ENCODE data around the gene PLK5.

Gene PLK5

DNA sequence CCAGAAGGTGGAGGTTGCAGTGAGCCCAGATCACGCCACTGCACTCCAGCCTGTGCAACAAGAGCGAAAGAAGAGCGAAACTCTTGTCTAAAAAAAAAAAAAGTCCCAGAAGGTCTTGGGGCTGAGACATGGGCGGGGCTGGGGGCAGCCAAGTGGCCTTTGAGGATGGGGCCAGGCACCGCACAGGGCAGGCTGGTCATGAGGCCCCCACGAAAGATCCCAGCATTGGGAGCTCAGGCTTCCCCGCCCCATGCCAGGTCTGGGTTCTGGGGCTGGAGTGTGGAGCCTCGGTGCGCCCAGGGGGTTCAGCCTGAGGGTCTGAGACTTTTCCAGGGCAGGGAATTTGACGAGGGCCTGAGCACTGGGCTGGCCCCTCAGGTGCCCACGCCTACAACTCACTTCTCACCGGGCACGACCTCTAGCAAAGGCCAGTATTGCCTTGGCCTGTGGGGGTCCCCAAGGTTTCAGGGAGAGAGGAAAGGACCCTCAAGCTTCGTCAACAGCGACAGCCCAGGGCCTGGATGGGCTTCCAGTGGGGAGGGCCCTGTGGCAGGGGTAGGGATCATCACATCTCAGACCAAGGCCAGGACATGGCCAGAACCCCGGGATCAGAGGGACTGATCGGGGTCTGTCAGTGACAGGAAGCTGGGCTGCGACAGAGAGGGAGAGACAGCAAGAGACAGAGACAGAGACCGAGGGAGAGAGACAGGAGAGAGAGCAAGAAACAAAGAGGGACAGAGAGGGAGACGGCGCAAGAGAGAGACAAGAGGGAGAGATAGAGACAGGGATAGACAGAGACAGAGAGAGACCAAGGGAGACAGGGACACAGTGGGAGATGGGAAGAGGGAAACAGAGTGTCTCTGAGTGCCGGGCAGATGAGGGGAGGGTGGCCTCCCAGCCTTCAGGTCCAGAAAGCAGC is 51.7 kb downstream of the PLK5 start:
- ATAC-seq (ENCODE audit: low read depth): no peak
- no peak for DNase-seq (ENCODE audit: low spot score in 2 of 2)
- Mint-ChIP-seq H3K4me1 (peaks cover 6% of the 10 kb centered on the region), H3K36me3 (peaks cover 10% of the 10 kb centered on the region), H3K4me3 (no peak overlapping the region), H3K27ac (no peak overlapping the region), H3K9me3 (no peaks in the 10 kb centered on the region), H3K27me3 (no peaks in the 10 kb centered on the region)

DNA sequence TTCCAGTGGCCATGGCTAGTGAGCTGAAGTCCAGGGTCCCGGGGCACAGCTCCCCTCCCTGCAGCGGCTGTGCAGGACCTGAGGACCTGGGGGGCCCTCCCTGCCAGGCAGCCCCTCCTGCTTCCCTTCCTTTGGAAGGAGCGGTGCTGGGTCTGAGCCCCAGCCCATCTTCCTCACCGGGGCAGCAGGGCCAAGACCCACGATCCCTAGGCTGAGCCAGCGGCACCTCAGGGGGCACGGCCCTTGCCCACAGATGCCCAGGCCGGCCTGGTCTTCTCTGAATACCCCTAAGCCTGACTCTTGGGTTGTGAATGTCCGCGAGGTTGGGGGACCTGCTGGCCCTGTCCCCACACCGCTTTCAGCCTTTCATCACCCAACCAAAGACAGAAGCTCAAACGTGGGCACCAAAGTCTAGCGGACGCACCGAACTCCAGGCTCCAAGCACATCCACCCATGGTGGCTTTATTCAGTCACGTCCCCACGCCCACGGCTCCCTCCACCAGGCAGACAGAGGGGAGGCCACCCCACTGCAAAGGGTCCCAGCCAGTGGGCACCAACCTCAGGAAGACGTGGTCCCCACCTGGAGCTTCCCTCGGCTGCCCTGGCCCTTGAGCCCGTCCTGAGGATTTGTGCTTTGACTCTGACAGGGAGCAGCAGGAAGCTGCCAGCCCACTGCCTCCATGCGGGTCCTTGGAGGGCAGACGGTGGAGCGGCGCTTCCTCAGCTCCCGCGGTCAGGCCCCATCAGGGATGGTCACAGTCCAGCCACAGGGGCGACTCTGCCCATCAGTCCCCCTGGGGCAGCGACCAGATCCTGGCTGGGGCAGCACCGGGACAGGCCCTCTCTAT is 52.6 kb downstream of the PLK5 start:
- Mint-ChIP-seq H3K36me3 (peaks cover 10% of the 10 kb centered on the region), H3K4me1 (peaks cover 6% of the 10 kb centered on the region), H3K9me3 (no peaks in the 10 kb centered on the region), H3K27ac (no peak overlapping the region), H3K4me3 (no peak overlapping the region), H3K27me3 (no peaks in the 10 kb centered on the region)
- DNase-seq (ENCODE audit: low spot score in 2 of 2) (no peak), ATAC-seq (ENCODE audit: low read depth) (no peak)

DNA sequence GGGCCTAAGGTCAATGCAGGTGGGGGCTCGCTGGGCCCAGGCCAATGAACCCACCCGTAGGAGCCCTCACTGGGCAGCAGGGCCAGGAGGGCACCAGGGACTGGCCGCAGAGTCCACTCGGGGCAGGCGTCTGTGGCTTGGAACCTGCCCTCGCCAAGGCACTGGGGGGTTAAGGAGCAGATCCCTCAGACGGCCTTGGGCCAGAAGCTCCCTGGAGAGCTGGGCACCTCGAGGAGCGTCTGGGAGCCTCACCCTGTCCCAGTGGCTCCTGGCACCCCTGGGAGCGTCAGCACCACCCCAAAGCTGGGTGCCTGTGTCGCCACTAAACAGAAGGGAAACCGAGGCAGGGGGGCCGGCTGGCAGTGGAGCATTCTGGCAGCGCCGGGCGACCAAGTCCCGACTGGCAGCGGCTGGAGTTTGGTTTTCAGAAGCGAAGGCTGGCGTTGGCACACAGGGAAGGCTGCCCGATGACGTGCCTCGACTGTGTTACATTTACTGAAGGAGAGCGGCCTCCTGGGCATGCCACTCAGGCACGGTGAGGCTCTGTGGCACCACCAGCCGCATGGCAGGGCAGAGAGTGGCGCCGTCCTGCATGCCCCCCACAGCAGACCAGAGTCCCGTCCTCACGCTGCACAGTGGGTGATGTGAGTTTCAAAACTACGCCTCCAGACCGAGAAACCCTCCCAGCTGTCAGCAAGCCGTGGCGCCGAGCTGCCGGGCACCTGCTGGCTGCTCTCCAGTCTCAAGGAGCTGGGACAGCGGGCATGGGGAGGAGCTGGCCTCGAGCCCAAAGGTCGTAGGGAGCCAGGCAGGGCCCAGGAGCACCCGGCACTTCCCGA is 53.4 kb downstream of the PLK5 start:
- ATAC-seq (ENCODE audit: low read depth) (no peak), DNase-seq (ENCODE audit: low spot score in 2 of 2) (no peak)
- H3K36me3 Mint-ChIP-seq: peaks cover 10% of the 10 kb centered on the region
- no peaks in the 10 kb centered on the region for H3K9me3 Mint-ChIP-seq
- H3K27ac Mint-ChIP-seq: no peak overlapping the region
- no peaks in the 10 kb centered on the region for H3K27me3 Mint-ChIP-seq
- no peak overlapping the region for H3K4me3 Mint-ChIP-seq
- peaks cover 6% of the 10 kb centered on the region for H3K4me1 Mint-ChIP-seq

DNA sequence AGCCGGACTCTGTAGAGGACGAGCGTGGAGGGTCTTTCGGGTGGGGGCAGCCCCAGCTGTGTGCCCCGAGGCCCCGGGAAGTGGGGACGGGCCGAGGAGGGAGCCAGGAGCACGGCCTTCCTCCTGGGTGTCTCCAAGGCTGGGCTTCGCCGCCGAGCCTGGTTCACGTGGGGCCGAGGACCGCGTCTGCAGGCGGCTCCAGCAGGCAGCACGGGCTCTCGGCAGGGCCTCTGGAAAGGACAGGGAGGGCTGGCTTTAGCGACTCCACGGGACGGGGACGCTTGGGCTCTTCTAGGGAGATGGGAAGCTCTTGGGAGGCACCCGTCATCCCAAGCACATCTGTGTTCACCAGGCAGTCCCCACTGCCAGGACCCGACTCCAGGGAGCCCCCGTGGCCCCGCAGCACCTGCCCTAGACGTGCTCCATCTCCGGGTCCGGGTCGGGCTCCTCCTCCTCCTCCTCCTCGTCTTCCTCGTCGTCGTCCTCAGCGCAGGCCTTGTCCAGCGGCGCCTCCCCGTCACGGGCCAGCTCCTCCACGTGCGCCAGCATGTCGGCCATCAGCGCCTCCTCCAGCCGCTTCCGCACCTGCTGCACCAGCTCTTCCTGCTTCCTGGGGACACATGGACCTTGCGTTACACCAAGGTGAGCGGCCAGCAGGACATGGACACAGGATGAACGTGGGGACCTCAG is 54.2 kb downstream of the PLK5 start:
- H3K27me3 Mint-ChIP-seq: no peaks in the 10 kb centered on the region
- no peak for DNase-seq (ENCODE audit: low spot score in 2 of 2)
- H3K9me3 Mint-ChIP-seq: no peaks in the 10 kb centered on the region
- H3K4me3 Mint-ChIP-seq: no peak overlapping the region
- peaks cover 6% of the 10 kb centered on the region for H3K4me1 Mint-ChIP-seq
- H3K27ac Mint-ChIP-seq: no peak overlapping the region
- no peak for ATAC-seq (ENCODE audit: low read depth)
- peaks cover 10% of the 10 kb centered on the region for H3K36me3 Mint-ChIP-seq

DNA sequence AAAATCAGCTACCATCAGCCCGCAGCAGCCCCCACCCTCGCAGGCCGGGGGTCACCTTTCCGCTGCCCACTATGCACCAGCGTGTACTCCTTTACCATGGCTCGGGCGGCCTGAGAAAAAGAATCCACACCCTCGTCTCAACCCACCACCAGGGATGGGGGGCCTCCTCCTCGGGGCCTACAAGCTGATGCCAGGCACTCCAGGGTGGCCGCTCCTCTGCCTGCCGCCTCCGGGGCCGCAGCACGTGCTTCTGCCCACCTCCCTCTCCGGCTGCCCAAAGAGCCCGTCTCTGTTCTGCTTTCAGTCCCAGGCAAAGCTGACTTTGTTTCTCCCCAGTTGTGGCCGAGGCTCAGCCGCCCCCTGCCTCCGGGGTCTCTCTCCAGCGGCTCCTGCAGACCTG is 55.3 kb downstream of the PLK5 start:
- Mint-ChIP-seq H3K27ac (no peak overlapping the region), H3K4me1 (peaks cover 3% of the 10 kb centered on the region), H3K36me3 (peaks cover 10% of the 10 kb centered on the region), H3K4me3 (no peak overlapping the region), H3K9me3 (no peaks in the 10 kb centered on the region), H3K27me3 (no peaks in the 10 kb centered on the region)
- ATAC-seq (ENCODE audit: low read depth): no peak
- no peak for DNase-seq (ENCODE audit: low spot score in 2 of 2)

DNA sequence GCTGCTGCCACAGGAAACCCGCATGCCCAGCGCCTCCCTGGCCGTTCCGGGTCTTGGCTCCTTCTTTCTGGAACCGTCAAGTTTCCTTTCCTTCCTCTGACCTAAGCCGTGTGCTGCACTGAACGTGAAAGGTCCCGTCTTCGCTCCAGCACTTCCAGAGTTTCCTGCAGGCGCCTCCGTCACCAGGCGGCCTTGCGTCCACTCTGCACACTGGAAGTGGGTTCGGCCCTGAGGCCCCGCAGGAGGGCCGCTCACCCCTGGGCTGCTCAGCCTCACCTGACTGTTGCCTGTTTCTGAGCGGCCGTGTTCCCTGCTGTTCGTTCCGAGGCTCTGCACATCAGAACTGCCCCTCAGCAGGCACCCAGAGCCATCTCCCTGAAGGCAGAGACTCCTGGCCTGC is 56.5 kb downstream of the PLK5 start:
- Mint-ChIP-seq H3K4me1 (peaks cover 5% of the 10 kb centered on the region), H3K4me3 (no peak overlapping the region), H3K27me3 (no peaks in the 10 kb centered on the region), H3K36me3 (peaks cover 13% of the 10 kb centered on the region), H3K27ac (no peak overlapping the region), H3K9me3 (no peaks in the 10 kb centered on the region)
- no peak for ATAC-seq (ENCODE audit: low read depth)
- no peak for DNase-seq (ENCODE audit: low spot score in 2 of 2)

DNA sequence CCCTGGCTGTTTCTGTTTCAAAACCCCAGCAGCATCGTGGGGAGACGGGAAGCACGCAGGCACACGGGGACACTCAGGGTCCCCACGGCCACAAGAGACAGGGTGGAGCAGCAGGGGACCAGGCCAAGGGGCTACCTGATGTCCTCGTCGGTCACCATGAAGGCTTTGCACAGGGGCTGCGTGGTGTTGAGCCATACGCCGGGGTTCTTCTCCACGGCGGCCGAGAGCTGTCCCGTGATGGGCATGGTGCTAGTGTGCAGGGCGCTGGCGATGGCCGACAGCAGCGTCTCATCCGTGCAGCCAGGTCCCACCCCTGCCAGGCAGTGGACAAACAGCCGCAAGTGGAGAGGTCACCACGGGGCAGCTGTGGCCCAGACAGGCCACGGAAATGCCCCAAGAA is 57.1 kb downstream of the PLK5 start:
- Mint-ChIP-seq H3K27ac (no peak overlapping the region), H3K4me3 (no peak overlapping the region), H3K36me3 (peaks cover 11% of the 10 kb centered on the region), H3K4me1 (peaks cover 4% of the 10 kb centered on the region), H3K27me3 (no peaks in the 10 kb centered on the region), H3K9me3 (no peaks in the 10 kb centered on the region)
- no peak for ATAC-seq (ENCODE audit: low read depth)
- DNase-seq (ENCODE audit: low spot score in 2 of 2): no peak

DNA sequence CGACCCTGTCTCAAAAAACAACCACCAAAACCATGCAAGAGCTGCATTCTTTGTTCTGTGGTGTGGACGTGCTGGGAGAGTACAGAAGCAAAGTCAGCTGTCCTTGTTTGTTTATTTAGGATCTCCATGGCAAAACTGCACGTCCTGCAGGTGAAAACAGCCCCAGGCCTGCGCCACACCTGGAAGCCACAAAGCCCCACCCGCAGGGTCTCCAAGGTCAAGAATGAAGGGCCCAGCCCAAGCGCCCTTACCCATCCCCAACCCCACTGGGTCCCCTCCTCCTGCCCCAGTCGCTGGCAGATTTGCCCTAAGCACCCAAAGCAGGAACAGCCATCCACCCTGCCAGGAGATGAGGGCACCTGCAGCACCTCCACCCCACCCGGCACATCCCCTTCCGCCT is 58.3 kb downstream of the PLK5 start:
- Mint-ChIP-seq H3K4me1 (peaks cover 6% of the 10 kb centered on the region), H3K36me3 (peaks cover 10% of the 10 kb centered on the region), H3K4me3 (no peak overlapping the region), H3K9me3 (no peaks in the 10 kb centered on the region), H3K27me3 (no peaks in the 10 kb centered on the region), H3K27ac (no peak overlapping the region)
- no peak for ATAC-seq (ENCODE audit: low read depth)
- DNase-seq (ENCODE audit: low spot score in 2 of 2): no peak

DNA sequence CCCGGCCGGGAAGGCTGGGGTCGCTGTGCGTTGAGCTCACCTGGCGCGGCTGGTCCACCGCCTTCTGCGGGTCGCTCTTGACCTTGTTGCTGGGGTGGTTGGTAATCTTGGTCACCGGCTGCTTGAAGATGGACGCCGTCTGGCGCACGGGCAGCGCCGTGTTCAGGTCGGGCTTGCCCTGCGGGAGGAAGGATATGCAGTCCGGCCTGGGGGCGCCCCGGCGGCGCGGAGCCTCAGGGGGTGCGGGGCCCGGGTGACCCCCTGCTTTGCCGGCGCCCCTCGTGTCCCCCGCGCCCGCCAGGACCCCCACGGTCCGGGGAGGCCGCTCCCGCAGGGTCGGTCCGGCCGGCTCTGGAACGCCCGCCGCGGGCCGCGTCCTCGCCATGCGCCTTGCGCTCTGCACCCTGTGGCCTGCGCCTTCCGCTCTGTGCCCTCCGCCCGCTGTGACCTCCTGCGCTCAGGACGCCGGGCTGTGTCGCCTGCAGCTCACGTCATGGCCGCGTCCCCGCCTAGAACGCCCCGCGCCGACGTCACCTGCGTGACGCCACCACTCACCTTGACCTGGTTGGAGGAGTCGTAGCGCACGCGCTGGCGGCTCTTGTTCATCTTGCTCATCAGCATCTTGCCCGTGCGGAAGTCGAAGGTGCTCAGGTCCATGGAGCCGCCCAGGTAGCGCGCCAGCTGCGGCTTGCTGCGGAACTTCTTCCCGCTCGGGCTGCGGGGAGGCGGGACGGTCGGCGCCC is 60.8 kb downstream of the PLK5 start:
- peaks cover 8% of the 10 kb centered on the region for H3K36me3 Mint-ChIP-seq
- no peaks in the 10 kb centered on the region for H3K9me3 Mint-ChIP-seq
- peaks cover 7% of the 10 kb centered on the region for H3K4me1 Mint-ChIP-seq
- no peaks in the 10 kb centered on the region for H3K27me3 Mint-ChIP-seq
- ATAC-seq (ENCODE audit: low read depth) (no peak), DNase-seq (ENCODE audit: low spot score in 2 of 2) (no peak)
- no peak overlapping the region for H3K27ac Mint-ChIP-seq
- H3K4me3 Mint-ChIP-seq: no peak overlapping the region

DNA sequence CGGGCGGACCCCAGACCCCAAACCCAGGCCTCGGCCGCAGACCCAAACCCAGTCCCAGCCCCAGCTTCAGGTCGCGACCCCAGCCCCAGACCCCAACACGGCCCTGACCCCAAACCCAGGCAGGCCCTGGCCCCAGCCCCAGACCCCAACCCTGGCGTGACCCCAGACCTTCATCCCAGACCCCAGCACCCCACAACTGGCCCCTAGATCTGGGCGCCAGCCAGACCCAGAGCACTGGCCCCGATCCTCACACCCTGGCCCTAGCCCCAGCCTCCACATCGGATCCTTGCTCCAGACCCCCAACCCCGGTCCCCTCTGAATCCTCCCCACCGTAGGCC is 61.3 kb downstream of the PLK5 start:
- H3K9me3 Mint-ChIP-seq: no peaks in the 10 kb centered on the region
- peaks cover 8% of the 10 kb centered on the region for H3K4me1 Mint-ChIP-seq
- H3K36me3 Mint-ChIP-seq: peaks cover 6% of the 10 kb centered on the region
- no peak overlapping the region for H3K27ac Mint-ChIP-seq
- H3K4me3 Mint-ChIP-seq: no peak overlapping the region
- H3K27me3 Mint-ChIP-seq: no peaks in the 10 kb centered on the region
- no peak for ATAC-seq (ENCODE audit: low read depth)
- no peak for DNase-seq (ENCODE audit: low spot score in 2 of 2)

Measured in memory B cell (primary cell).